Testis (tissue), 3 donors: ENCODE data around the gene COMMD3. TPM values are rescaled to one million over a fixed set of nuclear protein-coding genes. Genes with fewer than 3 reads are reported as not detected.

Source experiments
- DNase-seq: peaks from one replicate; pipeline ENCODE4 v3.0.0-alpha.2; 2019
- H3K27ac ChIP-seq, 2 donors: fragments of 200-600 bp; sonication (generic); one replicate each; pipeline ENCODE4 v1.5.1; 2019
- H3K27me3 ChIP-seq: fragments of 200-600 bp; sonication (generic); one replicate; pipeline ENCODE4 v1.5.1; 2019
- H3K36me3 ChIP-seq: fragments of 200-600 bp; sonication (generic); one replicate; pipeline ENCODE4 v1.5.1; 2017; ENCODE audit warnings: low read depth; ENCODE audit errors: missing control alignments
- H3K4me1 ChIP-seq: fragments of 200-600 bp; sonication (generic); one replicate; pipeline ENCODE4 v1.5.1; 2019
- H3K4me3 ChIP-seq, 2 donors: fragments of 200-600 bp; sonication (generic); one replicate each; pipeline ENCODE4 v1.5.1; 2017 to 2019
- H3K9me3 ChIP-seq: fragments of 200-600 bp; sonication (generic); one replicate; pipeline ENCODE4 v1.5.1; 2017
- CTCF ChIP-seq, 3 experiments: fragments of 450-650 bp in 2 of 3; fragments of 200-600 bp in 1 of 3; sonication (generic) in 1 of 3; IDR thresholded peaks; one replicate each; pipeline ENCODE4 v1.5.1; 2016 to 2019; ENCODE audit warnings: antibody characterized with exemption in 3 of 3, mild to moderate bottlenecking in 2 of 3, moderate library complexity in 1 of 3
- POLR2A ChIP-seq: fragments of 450-650 bp; IDR thresholded peaks from one replicate; pipeline ENCODE4 v1.6.1; 2017; ENCODE audit warnings: antibody characterized with exemption, mild to moderate bottlenecking, moderate library complexity
- WGBS, 2 donors: methylation state at CpG; one replicate each; pipeline ENCODE4 v1.1.5; 2018; 5-methylcytosine and 5-hydroxymethylcytosine counted together
- intact Hi-C: fragments of 100-400 bp; cut with DNase I; formaldehyde crosslinking; loops from one replicate; pipeline ENCODE4 v1.15.1; 2023; ENCODE audit warnings: low total_unique reads
- polyA plus RNA-seq: library from polyadenylated mRNA; stranded (reverse); fragments of 350-450 nt; fragmentation: Illumina TruSeq; extraction: RNeasy Lipid Tissue Mini Kit (QIAGEN cat#74804); gene quantifications from one replicate; pipeline ENCODE4 v1.2.3, GENCODE V29; 2014; ENCODE audit warnings: low read depth, low replicate concordance; ENCODE audit not compliant: insufficient read depth
- small RNA-seq, 2 donors: library from RNA; depleted of rRNA; stranded (forward); fragments of <200 nt; gene quantifications; one replicate each; pipeline ENCODE3, GENCODE V24; 2016
- total RNA-seq, 2 donors: library from RNA; depleted of rRNA; stranded (reverse); fragments of >200 nt; gene quantifications; one replicate each; pipeline ENCODE4 v1.2.3, GENCODE V29; 2016

The COMMD3 gene
- total and polyA plus RNA-seq, 3 donors from 2014 or later, result 40.6 to 70.2 (median 42.5) TPM

GRCh38 chr10:22368981-22369380 lies 52.8 kb downstream of the COMMD3 start:
- WGBS, 2 donors, result 48 to 76% methylated on average over 2 of the region's 2 CpGs
- Histone ChIP-seq H3K4me1 (peaks cover 12% of the 10 kb centered on the region), H3K36me3 (no peaks in the 10 kb centered on the region), H3K27me3 (no peaks in the 10 kb centered on the region), H3K27ac (no peak overlapping the region), H3K4me3 (no peak overlapping the region), H3K9me3 (no peaks in the 10 kb centered on the region)
- intact Hi-C loops, result no loop called here
- TF ChIP-seq CTCF (IDR thresholded peaks at IDR 0.05), result no peak
- TF ChIP-seq POLR2A, result no peak
- no peak for DNase-seq

GRCh38 chr10:22369434-22370072 lies 53.4 kb downstream of the COMMD3 start:
- DNase-seq, result no peak
- intact Hi-C loops, result no loop called here
- Histone ChIP-seq H3K4me3 (no peak overlapping the region), H3K9me3 (no peaks in the 10 kb centered on the region), H3K27me3 (no peaks in the 10 kb centered on the region), H3K36me3 (no peaks in the 10 kb centered on the region), H3K4me1 (peaks cover 12% of the 10 kb centered on the region), H3K27ac (no peak overlapping the region)
- TF ChIP-seq CTCF (IDR thresholded peaks at IDR 0.05) (no peak), POLR2A (no peak)
- WGBS, 2 donors, result 94 to 95% methylated on average over 5 of the region's 5 CpGs

Small RNA genes within 50 kb of the gene (small RNA-seq; reads per million reads assigned to genes)
- 0 reads per million in 2 donors for gene AL158211.3

Other genes starting within 250 kb of the COMMD3 start
- 1 to 10 TPM; 1.4 to 4.7 TPM for gene EBLN1, start 98.4 kb upstream of the COMMD3 start, total RNA-seq
- gene EBLN1, start 98.4 kb upstream of the COMMD3 start, polyA plus RNA-seq, result 3.5 TPM
- gene BMI1, start 4.7 kb downstream of the COMMD3 start, total RNA-seq, result 100 to 1,000 TPM; 111 to 120 TPM
- gene BMI1, start 4.7 kb downstream of the COMMD3 start, polyA plus RNA-seq, result 56.3 TPM
- 100 to 1,000 TPM in 1 of 2 donors, 10 to 100 TPM in 1; 77.4 to 103 TPM for gene SPAG6, start 29.1 kb downstream of the COMMD3 start, total RNA-seq
- 258 TPM for gene SPAG6, start 29.1 kb downstream of the COMMD3 start, polyA plus RNA-seq